ENCODE results near the gene TAF8. TPM values are rescaled to one million over a fixed set of nuclear protein-coding genes. Genes with fewer than 3 reads are reported as not detected.
"Not testable (repeated sequence)": the region's sequence is repeated elsewhere in the genome, so short reads cannot be mapped to it uniquely, and the experiment has no call there.

The TAF8 gene
- total RNA-seq, 2 experiments from 2014 or later: 57.7 to 58.7 TPM

DNA sequence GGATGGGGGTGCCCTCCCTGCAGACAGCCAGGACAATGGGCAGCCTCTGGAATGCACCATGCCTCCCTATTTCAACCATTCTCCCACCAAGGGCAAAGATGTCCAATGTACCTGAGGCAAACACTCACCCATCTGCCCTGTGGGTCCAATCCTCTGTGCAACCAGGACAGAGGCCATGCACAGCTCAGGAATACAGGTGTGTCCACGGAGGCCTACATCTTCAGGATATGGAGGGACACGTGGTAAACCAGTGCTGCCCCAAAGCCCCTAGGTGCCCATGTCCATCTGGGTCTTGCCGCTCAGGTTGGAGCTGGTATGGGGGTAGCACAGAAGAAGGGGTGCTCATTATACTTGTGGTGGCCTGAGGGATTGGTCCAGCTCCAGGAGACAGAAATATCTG is 20.4 kb upstream of the TAF8 start:
- peaks cover 78% of the 10 kb centered on the region for H3K4me1 Mint-ChIP-seq (ENCODE audit: low read depth)
- no peaks in the 10 kb centered on the region for H3K9me3 Mint-ChIP-seq
- intact Hi-C loops (cut with micrococcal nuclease): loop anchor here (2.0 kb wide), 1 partner anchor 53 kb away; no protein-coding TSS in a partner anchor
- POLR2A ChIA-PET: interaction anchor here (1.3 to 1.6 kb wide), 3 partner anchors 9 to 88 kb away, joined by 5 to 8 read pairs (median 6); no protein-coding TSS in a partner anchor
- CTCF ChIA-PET: interaction anchor here (1.5 to 4.0 kb wide), 3 partner anchors 10 to 109 kb away, joined by 3 to 20 read pairs (median 7); partner anchors contain the start of genes BYSL and MED20
- H3K4me3 Mint-ChIP-seq: no peak overlapping the region
- H3K27me3 Mint-ChIP-seq: no peaks in the 10 kb centered on the region
- peak overlapping the region; percentile 97 for H3K27ac Mint-ChIP-seq
- peaks cover 31% of the 10 kb centered on the region for H3K36me3 Mint-ChIP-seq
- DNase-seq: no peak

DNA sequence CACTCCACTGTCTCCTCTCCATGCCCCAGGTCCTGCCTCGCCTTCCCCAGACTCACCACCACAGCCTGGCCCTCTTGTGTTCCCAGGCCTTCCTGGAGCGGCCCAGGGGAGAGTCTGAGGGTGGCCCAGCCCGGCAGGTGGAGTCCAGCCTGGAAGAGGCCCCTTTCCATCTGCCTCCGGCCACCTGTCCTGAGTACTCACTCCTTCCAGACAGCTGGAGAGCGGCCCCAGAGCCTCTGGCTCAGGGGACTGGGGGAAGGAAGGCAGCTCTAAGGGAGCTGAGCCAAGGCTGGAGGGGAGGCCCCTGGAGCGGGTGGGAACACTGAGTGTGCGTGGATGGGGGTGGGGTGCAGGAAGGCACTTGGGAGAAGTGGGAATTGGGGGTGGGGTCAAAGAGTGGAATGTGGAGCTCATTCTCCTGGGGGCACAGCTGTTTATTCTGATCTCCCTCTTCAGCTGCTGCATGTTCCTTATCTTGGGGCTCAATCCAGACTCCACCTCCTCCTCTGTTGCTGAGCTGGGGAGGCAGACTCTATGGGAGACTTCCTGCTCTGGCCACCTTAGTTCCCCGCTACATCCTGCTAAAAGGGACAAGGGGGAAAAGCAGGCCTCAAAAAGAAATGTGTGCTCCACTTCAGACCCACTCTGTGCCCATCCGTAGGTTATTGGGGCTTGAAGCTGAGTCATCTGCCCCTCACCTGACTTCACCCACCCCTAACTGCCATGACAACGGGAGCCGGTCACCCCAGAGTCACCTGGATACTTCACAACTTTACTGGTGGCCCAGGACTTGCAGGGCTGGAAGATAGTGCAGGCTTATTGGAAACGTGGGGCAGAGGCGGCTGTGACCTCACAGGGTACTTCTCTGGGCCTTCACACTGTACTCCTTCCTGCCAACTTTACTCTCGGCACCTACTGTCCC is 19.5 kb upstream of the TAF8 start:
- POLR2A ChIA-PET: interaction anchor here (0.5 to 1.5 kb wide), 9 partner anchors 8 to 110 kb away, joined by 3 to 9 read pairs (median 5); partner anchors contain the start of genes BYSL and MED20
- CTCF ChIA-PET: interaction anchor here (1.0 to 4.0 kb wide), 7 partner anchors 9 to 244 kb away, joined by 3 to 20 read pairs (median 5); partner anchors contain the start of genes BYSL, MED20 and TOMM6
- H3K4me1 Mint-ChIP-seq (ENCODE audit: low read depth): peaks cover 73% of the 10 kb centered on the region
- no peaks in the 10 kb centered on the region for H3K9me3 Mint-ChIP-seq
- H3K27ac Mint-ChIP-seq: peak overlapping the region; percentile 97
- DNase-seq: peak; percentile 88
- H3K36me3 Mint-ChIP-seq: peaks cover 29% of the 10 kb centered on the region
- H3K4me3 Mint-ChIP-seq: peak overlapping the region; percentile 37
- intact Hi-C loops (cut with micrococcal nuclease): loop anchor here (1.0 to 2.0 kb wide), 3 partner anchors 8 to 54 kb away; no protein-coding TSS in a partner anchor
- no peaks in the 10 kb centered on the region for H3K27me3 Mint-ChIP-seq

DNA sequence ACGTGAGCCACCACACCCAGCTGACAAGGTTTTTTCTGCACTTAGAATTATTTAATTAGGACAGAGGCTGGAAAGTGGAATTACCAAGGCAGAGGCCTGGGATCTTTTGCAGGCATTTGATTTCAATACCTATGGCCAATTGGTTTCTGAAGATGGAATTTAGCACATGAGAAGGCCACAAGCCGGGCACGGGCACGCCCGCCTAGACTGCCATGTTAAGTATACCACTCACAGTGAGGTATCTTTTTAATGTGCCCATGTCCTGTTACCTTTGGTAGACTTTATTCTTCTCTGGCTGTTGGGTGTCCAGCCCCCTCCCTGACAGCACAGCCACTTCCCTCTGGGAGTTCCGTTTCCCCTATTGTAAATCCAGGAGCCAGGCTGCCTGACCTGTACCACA is 18.0 kb upstream of the TAF8 start:
- peaks cover 64% of the 10 kb centered on the region for H3K4me1 Mint-ChIP-seq (ENCODE audit: low read depth)
- intact Hi-C loops (cut with micrococcal nuclease): no loop called here
- POLR2A ChIA-PET: no interaction called here

DNA sequence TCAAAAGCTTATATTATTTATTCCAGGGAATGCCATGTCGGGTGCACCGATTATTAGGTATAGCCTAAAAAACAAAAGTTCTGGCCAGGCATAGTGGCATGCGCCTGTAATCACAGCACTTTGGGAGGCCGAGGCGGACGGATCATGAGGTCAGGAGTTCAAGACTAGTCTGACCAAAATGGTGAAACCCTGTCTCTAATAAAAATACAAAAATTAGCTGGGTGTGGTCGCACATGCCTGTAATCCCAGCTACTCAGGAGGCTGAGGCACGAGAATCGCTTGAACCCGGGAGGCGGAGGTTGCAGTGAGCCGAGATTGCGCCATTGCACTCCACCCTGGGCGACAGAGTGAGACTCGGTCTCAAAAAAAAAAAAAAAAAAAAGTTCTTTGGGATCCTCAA is 12.7 kb upstream of the TAF8 start:
- Mint-ChIP-seq H3K27ac (peak overlapping the region; percentile 96), H3K4me3 (peak overlapping the region; percentile 78), H3K4me1 (ENCODE audit: low read depth) (peaks cover 60% of the 10 kb centered on the region), H3K36me3 (peaks cover 14% of the 10 kb centered on the region)
- DNase-seq; POLR2A ChIA-PET; H3K9me3 Mint-ChIP-seq; H3K27me3 Mint-ChIP-seq; intact Hi-C loops (cut with micrococcal nuclease): not testable (repeated sequence)
- CTCF ChIA-PET: interaction anchor here (2.1 to 18.3 kb wide), 2 partner anchors 101 to 116 kb away, joined by 6 to 470 read pairs; partner anchors contain the start of genes BYSL, CCND3 and MED20

More for the DNA sequence above, 18.0 kb upstream of the TAF8 start:
- Mint-ChIP-seq H3K9me3 (no peaks in the 10 kb centered on the region), H3K4me3 (peak overlapping the region; percentile 41), H3K27me3 (no peaks in the 10 kb centered on the region), H3K36me3 (peaks cover 22% of the 10 kb centered on the region), H3K27ac (peak overlapping the region; percentile 97)
- CTCF ChIA-PET: interaction anchor here (1.9 to 2.4 kb wide), 3 partner anchors 11 to 245 kb away, joined by 5 to 7 read pairs (median 7); partner anchors contain the start of gene TOMM6
- DNase-seq: no peak

DNA sequence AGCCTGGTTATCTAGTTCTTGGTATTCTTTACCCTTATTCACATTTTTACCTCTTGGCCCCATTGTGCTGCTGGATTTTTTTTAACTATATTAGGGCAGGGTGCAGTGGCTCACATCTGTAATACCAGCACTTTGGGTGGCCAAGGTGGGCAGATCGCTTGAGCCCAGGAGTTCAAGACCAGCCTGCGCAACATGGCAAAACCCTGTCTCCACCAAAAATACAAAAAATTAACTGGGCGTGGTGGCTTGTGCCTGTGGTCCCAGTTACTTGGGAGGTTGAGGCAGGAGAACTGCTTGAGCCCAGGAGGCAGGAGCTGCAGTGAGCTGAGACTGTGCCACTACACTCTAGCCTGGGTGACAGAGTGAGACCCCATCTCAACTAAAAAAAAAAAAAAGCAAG is 12.2 kb upstream of the TAF8 start:
- Mint-ChIP-seq H3K9me3 (no peaks in the 10 kb centered on the region), H3K27me3 (no peaks in the 10 kb centered on the region), H3K4me3 (peak overlapping the region; percentile 78), H3K4me1 (ENCODE audit: low read depth) (peaks cover 60% of the 10 kb centered on the region), H3K27ac (peak overlapping the region; percentile 96), H3K36me3 (peaks cover 11% of the 10 kb centered on the region)
- intact Hi-C loops (cut with micrococcal nuclease): no loop called here
- CTCF ChIA-PET: interaction anchor here (1.5 to 18.3 kb wide), 6 partner anchors 9 to 192 kb away, joined by 5 to 470 read pairs (median 77); partner anchors contain the start of genes BYSL, CCND3 and MED20
- no peak for DNase-seq
- POLR2A ChIA-PET: interaction anchor here (2.0 to 10.8 kb wide), 3 partner anchors 10 to 99 kb away, joined by 4 to 177 read pairs (median 17); partner anchors contain the start of gene CCND3

DNA sequence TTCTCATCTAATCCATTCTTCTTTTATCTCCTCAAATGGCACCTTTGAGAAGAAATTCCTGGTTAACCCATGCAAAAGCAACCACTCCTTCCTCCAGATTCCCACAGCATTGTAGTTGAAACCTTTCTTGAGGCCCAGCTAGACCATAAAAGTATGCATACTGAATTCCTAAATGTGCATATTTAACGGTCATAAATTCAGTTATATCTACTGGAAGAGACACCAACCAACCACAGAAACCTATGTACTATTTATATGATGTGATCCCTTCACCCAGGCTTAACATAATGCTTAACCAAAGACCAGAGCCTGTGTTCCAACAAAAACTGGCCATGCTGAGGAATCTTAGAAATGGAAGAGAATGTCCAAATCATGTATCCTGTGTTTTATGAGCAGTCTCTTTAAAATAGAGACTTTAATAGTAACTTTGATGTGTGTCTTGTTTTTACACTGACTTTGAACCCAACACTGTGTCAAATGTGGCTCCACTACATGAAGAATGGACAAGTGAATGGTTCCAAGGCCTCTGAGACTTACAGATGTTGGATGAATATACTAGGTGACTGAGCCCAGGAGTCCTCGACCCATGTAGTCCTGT is 11.4 kb upstream of the TAF8 start:
- intact Hi-C loops (cut with micrococcal nuclease): loop anchor here (1.0 kb wide), 6 partner anchors 8 to 118 kb away; partner anchors contain the start of genes BYSL and MED20
- ChIA-PET CTCF (interaction anchor here (0.9 to 18.3 kb wide), 11 partner anchors 9 to 253 kb away, joined by 3 to 470 read pairs (median 9); partner anchors contain the start of genes BYSL, CCND3, MED20 and TAF8), POLR2A (interaction anchor here (0.6 to 10.8 kb wide), 13 partner anchors 8 to 144 kb away, joined by 3 to 177 read pairs (median 4); partner anchors contain the start of genes BYSL, CCND3, MED20 and USP49)
- Mint-ChIP-seq H3K27me3 (no peaks in the 10 kb centered on the region), H3K36me3 (peaks cover 11% of the 10 kb centered on the region), H3K27ac (peak overlapping the region; percentile 96), H3K4me1 (ENCODE audit: low read depth) (peaks cover 67% of the 10 kb centered on the region), H3K9me3 (no peaks in the 10 kb centered on the region), H3K4me3 (peak overlapping the region; percentile 78)
- no peak for DNase-seq

DNA sequence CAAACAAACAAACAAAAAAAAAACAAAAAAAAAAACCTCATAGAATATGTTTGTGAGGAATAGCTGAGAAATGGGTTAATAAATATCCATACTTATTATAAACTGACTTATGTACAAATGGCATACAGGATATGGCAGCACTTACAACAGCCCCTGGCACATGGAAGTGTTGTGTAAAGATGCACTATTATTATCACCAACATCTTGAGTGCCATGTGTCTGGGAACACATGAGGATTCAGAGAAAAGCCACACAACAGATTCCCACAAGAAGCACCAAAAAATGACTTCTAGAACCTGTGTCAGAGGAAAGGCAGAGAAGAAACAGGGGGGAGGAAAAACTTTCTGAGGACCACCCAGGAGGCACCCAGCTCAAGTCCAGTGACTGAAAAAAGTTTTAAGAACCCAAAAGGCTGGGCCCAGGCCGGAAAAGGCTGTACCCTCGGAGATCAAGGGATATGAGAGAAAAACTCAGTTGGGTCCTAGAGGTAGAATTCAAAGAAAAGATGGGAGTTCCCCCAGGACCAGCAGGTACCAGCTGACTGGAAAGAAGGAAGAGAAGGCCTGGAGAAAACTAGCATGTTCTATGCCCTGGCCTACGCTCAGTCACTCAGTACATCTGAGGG is 9.4 kb upstream of the TAF8 start:
- intact Hi-C loops (cut with micrococcal nuclease): no loop called here
- POLR2A ChIA-PET: interaction anchor here (0.9 to 10.8 kb wide), 9 partner anchors 9 to 145 kb away, joined by 3 to 177 read pairs (median 6); partner anchors contain the start of genes BYSL, CCND3, MED20 and TAF8
- Mint-ChIP-seq H3K27ac (peak overlapping the region; percentile 96), H3K27me3 (no peaks in the 10 kb centered on the region), H3K36me3 (peaks cover 6% of the 10 kb centered on the region), H3K9me3 (no peaks in the 10 kb centered on the region), H3K4me1 (ENCODE audit: low read depth) (peaks cover 76% of the 10 kb centered on the region), H3K4me3 (peak overlapping the region; percentile 68)
- DNase-seq: no peak
- CTCF ChIA-PET: interaction anchor here (0.6 to 18.3 kb wide), 12 partner anchors 10 to 255 kb away, joined by 3 to 470 read pairs (median 14); partner anchors contain the start of genes BYSL, CCND3, MED20 and TAF8

DNA sequence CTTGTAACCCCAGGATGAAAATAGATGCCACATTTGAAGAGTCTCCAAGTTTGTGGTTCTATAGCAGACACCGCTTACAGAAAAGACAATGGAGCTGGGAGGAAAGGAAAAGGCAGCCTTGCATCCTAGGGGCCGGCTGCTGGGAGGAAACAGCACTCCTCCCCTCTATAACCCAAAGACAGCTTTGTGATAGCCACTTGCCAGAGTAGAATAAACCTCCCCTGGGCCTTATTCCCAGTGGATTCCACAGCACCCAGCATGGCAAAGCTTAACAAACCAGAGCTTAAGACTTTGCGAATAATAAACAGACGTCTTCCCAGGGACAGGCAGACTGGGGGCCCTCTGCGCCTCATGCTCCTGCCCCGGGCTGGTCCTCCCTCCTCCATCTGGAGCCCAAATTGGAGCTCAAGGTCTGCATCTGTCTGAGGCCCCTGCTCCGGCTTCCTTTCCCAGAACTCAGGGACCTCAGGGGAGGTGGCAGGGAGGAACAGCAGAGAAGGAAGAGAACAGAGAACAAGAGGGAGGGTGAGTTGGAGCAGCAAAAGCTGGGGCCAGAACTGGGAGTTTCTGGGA is 8.8 kb upstream of the TAF8 start:
- intact Hi-C loops (cut with micrococcal nuclease): no loop called here
- no peaks in the 10 kb centered on the region for H3K27me3 Mint-ChIP-seq
- peaks cover 79% of the 10 kb centered on the region for H3K4me1 Mint-ChIP-seq (ENCODE audit: low read depth)
- H3K4me3 Mint-ChIP-seq: peak overlapping the region; percentile 68
- peaks cover 3% of the 10 kb centered on the region for H3K36me3 Mint-ChIP-seq
- no peak for DNase-seq
- H3K27ac Mint-ChIP-seq: peak overlapping the region; percentile 96
- POLR2A ChIA-PET: interaction anchor here (0.8 to 10.8 kb wide), 10 partner anchors 9 to 254 kb away, joined by 3 to 177 read pairs (median 5); partner anchors contain the start of genes BYSL, CCND3, MED20 and TAF8
- H3K9me3 Mint-ChIP-seq: no peaks in the 10 kb centered on the region
- CTCF ChIA-PET: interaction anchor here (1.1 to 18.3 kb wide), 12 partner anchors 9 to 262 kb away, joined by 3 to 470 read pairs (median 15); partner anchors contain the start of genes BYSL, CCND3, FRS3 and MED20

DNA sequence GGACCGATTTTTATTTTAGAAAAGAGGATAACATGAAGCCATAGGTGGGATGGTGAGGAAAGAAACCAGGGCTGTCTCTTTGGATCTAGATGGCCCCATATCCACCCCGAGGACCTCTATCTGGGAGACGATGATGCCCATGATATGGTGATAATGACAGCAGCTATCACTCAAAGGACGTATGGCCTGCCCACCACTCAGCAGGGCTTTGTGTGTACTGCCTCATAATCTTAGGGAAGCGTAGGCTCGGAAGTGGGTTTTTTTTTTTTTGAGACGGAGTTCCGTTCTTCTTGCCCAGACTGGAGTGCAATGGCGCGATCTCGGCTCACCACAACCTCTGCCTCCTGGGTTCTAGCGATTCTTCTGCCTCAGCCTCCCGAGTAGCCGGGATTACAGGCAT is 8.2 kb upstream of the TAF8 start:
- peak overlapping the region; percentile 96 for H3K27ac Mint-ChIP-seq

DNA sequence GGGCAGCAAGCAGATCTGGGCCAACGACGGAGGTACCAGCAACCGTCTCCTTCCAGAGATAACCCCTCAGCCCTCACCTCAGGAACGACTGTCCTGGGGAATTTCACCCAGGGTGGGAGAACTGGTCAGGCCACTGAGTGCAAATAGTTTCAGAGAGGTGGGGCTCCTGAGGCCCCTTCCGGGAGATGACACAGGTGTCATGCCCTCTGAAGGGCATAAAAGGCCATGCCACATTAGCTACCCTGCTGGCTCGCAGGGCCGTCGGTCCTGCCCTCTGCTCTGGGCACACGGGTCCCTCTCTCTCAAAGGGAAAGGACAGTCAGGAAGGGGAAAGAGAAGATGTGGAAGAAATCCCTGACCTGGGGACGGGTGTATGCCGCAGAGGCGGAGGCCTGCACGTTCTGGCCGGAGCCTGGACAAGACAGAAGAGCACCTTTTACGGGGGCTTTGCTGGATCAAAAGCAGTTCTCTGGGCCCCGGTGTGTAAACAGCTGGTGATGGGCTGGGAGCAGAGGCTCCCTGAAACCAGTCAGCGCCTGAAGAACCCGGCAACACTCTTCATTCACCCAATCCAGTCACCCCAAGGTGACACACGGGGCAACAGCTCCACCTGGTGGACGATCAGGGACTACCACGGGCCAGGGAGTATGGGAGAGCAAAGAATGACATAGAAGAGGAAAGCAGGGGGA is 6.4 kb upstream of the TAF8 start:
- POLR2A ChIA-PET: interaction anchor here (1.4 to 10.8 kb wide), 3 partner anchors 67 to 113 kb away, joined by 3 to 177 read pairs (median 7); partner anchors contain the start of gene CCND3

More for the DNA sequence above, 8.2 kb upstream of the TAF8 start:
- ChIA-PET CTCF (interaction anchor here (1.1 to 18.3 kb wide), 13 partner anchors 9 to 334 kb away, joined by 3 to 470 read pairs (median 7); partner anchors contain the start of genes BYSL, CCND3, FRS3 and MED20), POLR2A (interaction anchor here (0.8 to 10.8 kb wide), 9 partner anchors 8 to 255 kb away, joined by 3 to 177 read pairs (median 5); partner anchors contain the start of genes BYSL, CCND3, MED20 and TAF8)
- no peaks in the 10 kb centered on the region for H3K9me3 Mint-ChIP-seq
- peak overlapping the region; percentile 68 for H3K4me3 Mint-ChIP-seq
- H3K36me3 Mint-ChIP-seq: peaks cover 2% of the 10 kb centered on the region
- H3K4me1 Mint-ChIP-seq (ENCODE audit: low read depth): peaks cover 84% of the 10 kb centered on the region
- peak; percentile 56 for DNase-seq
- no peaks in the 10 kb centered on the region for H3K27me3 Mint-ChIP-seq
- intact Hi-C loops (cut with micrococcal nuclease): no loop called here

More for the DNA sequence above, 6.4 kb upstream of the TAF8 start:
- intact Hi-C loops (cut with micrococcal nuclease): loop anchor here (1.0 to 2.0 kb wide), 7 partner anchors 108 to 264 kb away; partner anchors contain the start of genes BYSL, MED20, PRICKLE4 and TOMM6
- peak; percentile 96 for DNase-seq
- no peaks in the 10 kb centered on the region for H3K27me3 Mint-ChIP-seq
- H3K27ac Mint-ChIP-seq: peak overlapping the region; percentile 96
- no peaks in the 10 kb centered on the region for H3K9me3 Mint-ChIP-seq
- CTCF ChIA-PET: interaction anchor here (0.5 to 18.3 kb wide), 43 partner anchors 8 to 607 kb away, joined by 3 to 470 read pairs (median 4); partner anchors contain the start of genes BYSL, CCND3, MED20 and TOMM6
- peak overlapping the region; percentile 68 for H3K4me3 Mint-ChIP-seq
- no peaks in the 10 kb centered on the region for H3K36me3 Mint-ChIP-seq
- H3K4me1 Mint-ChIP-seq (ENCODE audit: low read depth): peaks cover 84% of the 10 kb centered on the region

Data from activated CD4-positive, alpha-beta memory T cell treated with anti-CD3 and anti-CD28 coated beads for 36 hours (primary cell).